Measurements from ENCODE around the gene ECD.
A peak's percentile ranks its signal among the peaks of the same experiment; 100 is the strongest.
"Not testable (repeated sequence)": the region's sequence is repeated elsewhere in the genome, so short reads cannot be mapped to it uniquely, and the experiment has no call there.

The ECD gene

GRCh38 chr10:73161662-73162061, 6.1 kb downstream of the ECD start:
- TF ChIP-seq CTCF (IDR thresholded peaks at IDR 0.05; ENCODE audit: low read depth, low read length), result no peak
- DNase-seq (ENCODE audit: low read depth in 2 of 2), result no peak
- H3K4me3 ChIP-seq (replicated peaks in 1 of 2; ENCODE audit: low read depth in 2 of 2, low read length in 2 of 2), result no peak overlapping the region

DNA sequence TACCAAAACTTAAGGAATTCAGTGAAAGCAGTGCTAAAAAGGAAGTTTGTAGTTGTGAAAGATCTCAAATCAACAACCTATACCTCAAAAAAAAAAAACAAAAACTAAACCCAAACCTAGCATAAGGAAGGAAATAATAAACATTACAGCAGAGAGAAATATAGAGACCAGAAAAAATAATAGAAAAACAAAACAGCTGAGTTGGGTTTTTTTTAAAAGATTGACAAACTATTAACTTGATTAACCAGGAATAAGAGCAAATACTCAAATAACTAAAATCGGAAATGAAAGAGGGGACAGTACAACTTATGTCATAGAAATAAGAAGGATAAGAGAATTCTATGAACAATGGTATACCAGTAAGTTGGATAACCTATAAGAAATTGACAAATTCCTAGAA, 6.7 kb downstream of the ECD start:
- DNase-seq (ENCODE audit: low read depth in 2 of 2), result no peak
- TF ChIP-seq CTCF (IDR thresholded peaks at IDR 0.05; ENCODE audit: low read depth, low read length), result no peak

DNA sequence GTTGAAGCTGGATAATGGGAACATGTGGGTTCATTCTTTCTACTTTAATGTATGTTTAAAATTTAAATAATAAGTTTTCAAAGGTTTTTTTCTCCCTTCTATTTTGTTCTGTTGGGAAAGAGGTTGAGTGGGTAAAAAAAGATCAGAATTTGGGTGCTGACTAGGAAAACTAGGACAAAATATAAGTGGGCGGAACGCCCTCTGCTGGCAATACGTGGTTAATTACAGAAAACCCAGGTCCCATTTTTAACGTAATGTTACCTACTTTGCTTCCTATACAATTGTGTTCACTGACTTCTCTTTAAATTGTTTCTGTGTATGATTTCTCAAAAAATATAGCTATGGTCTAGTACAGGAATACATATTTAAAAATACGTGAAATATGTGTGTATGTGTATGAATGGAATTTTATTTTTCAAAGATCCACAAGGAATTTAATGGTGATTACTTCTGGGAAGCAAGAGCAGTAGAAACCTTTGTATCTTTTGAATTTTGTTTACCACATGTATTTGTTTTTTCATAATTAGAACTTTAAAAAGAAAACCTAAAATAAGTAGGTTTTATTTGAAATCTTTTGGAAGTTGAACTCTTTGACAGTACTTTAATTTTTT, 8.7 kb downstream of the ECD start:
- peak; percentile 60 for TF ChIP-seq CTCF (IDR thresholded peaks at IDR 0.05; ENCODE audit: low read depth, low read length)
- DNase-seq (ENCODE audit: low read depth in 2 of 2), result peak; percentile 65 to 73
- no peak overlapping the region for H3K4me3 ChIP-seq (replicated peaks in 1 of 2; ENCODE audit: low read depth in 2 of 2, low read length in 2 of 2)

More for the DNA sequence above, 6.7 kb downstream of the ECD start:
- no peak overlapping the region for H3K4me3 ChIP-seq (replicated peaks in 1 of 2; ENCODE audit: low read depth in 2 of 2, low read length in 2 of 2)

- H3K4me3 ChIP-seq (replicated peaks in 1 of 2; ENCODE audit: low read depth in 2 of 2, low read length in 2 of 2), result no peak overlapping the region
- no peak for DNase-seq (ENCODE audit: low read depth in 2 of 2)
- no peak for TF ChIP-seq CTCF (IDR thresholded peaks at IDR 0.05; ENCODE audit: low read depth, low read length)
Observed at GRCh38 chr10:73156054-73156453, 11.8 kb downstream of the ECD start.

DNA sequence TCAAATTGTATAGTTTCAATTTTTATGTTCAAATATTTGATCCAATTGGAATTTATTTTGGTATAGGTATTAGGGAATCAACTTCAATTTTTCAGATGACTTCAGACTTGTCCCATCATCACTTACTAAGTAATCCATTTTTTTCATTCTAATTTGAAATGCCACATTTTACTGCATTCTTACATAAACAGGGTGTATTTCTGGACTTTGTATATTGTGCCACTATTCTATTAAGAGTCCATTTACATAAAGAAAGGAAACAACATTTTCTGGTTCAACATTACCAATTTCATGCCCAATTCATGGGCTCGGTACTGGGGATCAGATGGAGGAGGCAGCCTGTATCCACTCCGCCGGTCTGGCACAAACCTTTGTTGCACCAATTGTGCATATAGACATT, 15.8 kb downstream of the ECD start:
- H3K4me3 ChIP-seq (replicated peaks in 1 of 2; ENCODE audit: low read depth in 2 of 2, low read length in 2 of 2), result no peak overlapping the region
- TF ChIP-seq CTCF (IDR thresholded peaks at IDR 0.05; ENCODE audit: low read depth, low read length), result no peak
- no peak for DNase-seq (ENCODE audit: low read depth in 2 of 2)

- DNase-seq (ENCODE audit: low read depth in 2 of 2), result not testable (repeated sequence)
Observed at GRCh38 chr10:73150633-73151413, 17.0 kb downstream of the ECD start.

GRCh38 chr10:73141603-73142002, 26.2 kb downstream of the ECD start:
- no peak overlapping the region for H3K4me3 ChIP-seq (replicated peaks in 1 of 2; ENCODE audit: low read depth in 2 of 2, low read length in 2 of 2)
- DNase-seq (ENCODE audit: low read depth in 2 of 2), result no peak
- TF ChIP-seq CTCF (IDR thresholded peaks at IDR 0.05; ENCODE audit: low read depth, low read length), result no peak

More at GRCh38 chr10:73150633-73151413, 17.0 kb downstream of the ECD start:
- H3K4me3 ChIP-seq (replicated peaks in 1 of 2; ENCODE audit: low read depth in 2 of 2, low read length in 2 of 2), result not testable (repeated sequence)

Data from cardiac fibroblast (primary cell).